Pancreas (tissue), 10 donors: ENCODE results near the gene C1orf185. TPM values are rescaled to one million over a fixed set of nuclear protein-coding genes. Genes with fewer than 3 reads are reported as not detected.
"Not testable (repeated sequence)": the region's sequence is repeated elsewhere in the genome, so short reads cannot be mapped to it uniquely, and the experiment has no call there.

Source experiments
- ATAC-seq, 4 donors: fragments of 200-7000 bp; cut with Tn5 transposase; one replicate each; pipeline versions ENCODE4 v1.8.0 to v1.9.1; 2020; ENCODE audit warnings: mild to moderate bottlenecking in 4 of 4, moderate library complexity in 4 of 4
- DNase-seq, 6 donors: peaks; one replicate each; pipeline ENCODE4 v3.0.0-alpha.2; 2020
- FAIRE-seq: peaks from 2 replicates; lab custom pipeline; 2012; peaks lifted over from hg19 to GRCh38; lab: Jason Lieb, UNC
- H3K27ac ChIP-seq, 4 donors: fragments of 200-600 bp; sonication (generic); 1 replicate in 3 of 4; 2 replicates in 1 of 4; pipeline versions ENCODE4 v1.5.0 to v1.8.0; 2020
- H3K27me3 ChIP-seq, 4 donors: fragments of 200-600 bp; one replicate each; pipeline ENCODE4 v1.8.0; 2021
- H3K36me3 ChIP-seq, 3 donors: fragments of 200-600 bp; sonication (generic) in 1 of 3; one replicate each; pipeline versions ENCODE4 v1.5.0 to v1.8.0; 2020 to 2021
- H3K4me1 ChIP-seq, 3 donors: fragments of 200-600 bp; one replicate each; pipeline ENCODE4 v1.8.0; 2021
- H3K4me3 ChIP-seq, 4 donors: fragments of 200-600 bp; sonication (generic) in 2 of 4; one replicate each; pipeline versions ENCODE4 v1.5.0 to v1.8.0; 2020 to 2021
- H3K9me3 ChIP-seq, 4 donors: fragments of 200-600 bp; one replicate each; pipeline ENCODE4 v1.8.0; 2021
- CTCF ChIP-seq, 4 donors: fragments of 200-600 bp; sonication (generic) in 3 of 4; IDR thresholded peaks; one replicate each; pipeline versions ENCODE4 v1.5.0 to v1.8.0; 2021; ENCODE audit warnings: antibody characterized with exemption in 4 of 4
- WGBS, 2 donors: extraction: QIAGEN DNeasy Blood & Tissue Kit; methylation state at CpG; one replicate each; pipeline ENCODE4 v1.1.7; 2013; 5-methylcytosine and 5-hydroxymethylcytosine counted together
- intact Hi-C, 3 donors: fragments of 100-400 bp; cut with DNase I; formaldehyde crosslinking; loops; one replicate each; pipeline versions ENCODE4 v1.11.1 to v1.14.2; 2022
- polyA plus RNA-seq, 2 donors: library from polyadenylated mRNA; stranded (reverse); fragments of 200-250 nt; gene quantifications; one replicate each; pipeline ENCODE4 v1.2.3, GENCODE V29; 2013
- total RNA-seq, 6 donors: library from RNA; stranded (reverse); fragmentation: NEBNext Ultra II Directional in 4 of 6; extraction: Animal tissue kit (Norgen Biotek cat#: 25700) in 4 of 6; gene quantifications; one replicate each; pipeline versions ENCODE4 v1.2.1 to v1.2.4, GENCODE V29; 2021 to 2023
- donor health status: healthy with polysubstance abuse.
- donor health status: DM: no; HTN: no; CAD: no; lungs with moderate emphysema.
- donor health status: DM: no; HTN: no; CAD: no.
- donor health status: control.
- donor health status: control.
- donor health status: Bipolar disorder and iron deficiency.
- donor health status: DM: yes; HTN: yes; CAD: no.
- donor health status: DM: no; HTN: no; CAD: no.
- donor health status: DM: no; HTN: no; CAD: no.
- donor health status: DM: yes; HTN: yes; CAD: no.

Gene C1orf185
- total and polyA plus RNA-seq, 8 donors: not detected

- no peak for TF ChIP-seq CTCF (IDR thresholded peaks at IDR 0.05)
- WGBS, 2 donors: 87 to 88% methylated on average over 6 of the region's 6 CpGs
- H3K9me3 ChIP-seq: no peaks in the 10 kb centered on the region
- H3K27me3 ChIP-seq: no peaks in the 10 kb centered on the region
- DNase-seq (no peak), ATAC-seq (no peak), FAIRE-seq (no peak)
- intact Hi-C loops: no loop called here
- H3K27ac ChIP-seq: no peak overlapping the region
- peaks cover 0 to 11% (median 0%) of the 10 kb centered on the region in 3 donors for H3K4me1 ChIP-seq
- no peak overlapping the region for H3K4me3 ChIP-seq
- H3K36me3 ChIP-seq: no peaks in the 10 kb centered on the region
Observed at GRCh38 chr1:51114137-51114536, 12.1 kb downstream of the C1orf185 start.

- WGBS, 2 donors: 81 to 87% methylated on average over 7 of the region's 7 CpGs
- DNase-seq: no peak
Observed at GRCh38 chr1:51115714-51116404, 13.8 kb downstream of the C1orf185 start.

GRCh38 chr1:51119331-51119730 lies 17.3 kb downstream of the C1orf185 start:
- H3K27ac ChIP-seq: no peak overlapping the region
- no peak for FAIRE-seq
- 24 to 30% methylated on average over 3 of the region's 3 CpGs for WGBS, 2 donors
- no peaks in the 10 kb centered on the region for H3K36me3 ChIP-seq
- H3K27me3 ChIP-seq: no peaks in the 10 kb centered on the region
- no peak for TF ChIP-seq CTCF (IDR thresholded peaks at IDR 0.05)
- H3K4me3 ChIP-seq: no peak overlapping the region
- no peaks in the 10 kb centered on the region for H3K4me1 ChIP-seq
- H3K9me3 ChIP-seq: no peaks in the 10 kb centered on the region
- intact Hi-C loops: no loop called here
- DNase-seq: peak in 1 of 6 donors; percentile 27
- ATAC-seq: peak in 3 of 4 donors; percentile 45 to 74 (median 53)

More at GRCh38 chr1:51115714-51116404, 13.8 kb downstream of the C1orf185 start:
- peaks cover 0 to 11% (median 0%) of the 10 kb centered on the region in 3 donors for H3K4me1 ChIP-seq
- no peaks in the 10 kb centered on the region for H3K9me3 ChIP-seq
- no peak for TF ChIP-seq CTCF (IDR thresholded peaks at IDR 0.05)
- no peaks in the 10 kb centered on the region for H3K27me3 ChIP-seq
- ATAC-seq (no peak), FAIRE-seq (no peak)
- no peaks in the 10 kb centered on the region for H3K36me3 ChIP-seq
- intact Hi-C loops: no loop called here
- H3K4me3 ChIP-seq: no peak overlapping the region
- no peak overlapping the region for H3K27ac ChIP-seq

- intact Hi-C loops: no loop called here
- no peak overlapping the region for H3K4me3 ChIP-seq
- DNase-seq: no peak
- no peak for FAIRE-seq
- WGBS, 2 donors: 80 to 90% methylated on average over 2 of the region's 2 CpGs
- H3K4me1 ChIP-seq: no peaks in the 10 kb centered on the region
- no peaks in the 10 kb centered on the region for H3K27me3 ChIP-seq
- no peaks in the 10 kb centered on the region for H3K9me3 ChIP-seq
- no peak for TF ChIP-seq CTCF (IDR thresholded peaks at IDR 0.05)
- no peak for ATAC-seq
- H3K36me3 ChIP-seq: no peaks in the 10 kb centered on the region
- H3K27ac ChIP-seq: no peak overlapping the region
Observed at GRCh38 chr1:51120629-51121028, 18.6 kb downstream of the C1orf185 start.

GRCh38 chr1:51127152-51127551 lies 25.1 kb downstream of the C1orf185 start:
- H3K27ac ChIP-seq, H3K36me3 ChIP-seq, H3K27me3 ChIP-seq, intact Hi-C loops, H3K9me3 ChIP-seq, FAIRE-seq, ATAC-seq, DNase-seq, H3K4me3 ChIP-seq, H3K4me1 ChIP-seq: not testable (repeated sequence)
- WGBS, 2 donors: 92% methylated on average over 7 of the region's 7 CpGs
